Immature natural killer cell (primary cell): Measurements from ENCODE around the gene HOOK2. TPM values are rescaled to one million over a fixed set of nuclear protein-coding genes. Genes with fewer than 3 reads are reported as not detected.
"Not testable (repeated sequence)": the region's sequence is repeated elsewhere in the genome, so short reads cannot be mapped to it uniquely, and the experiment has no call there.

Source experiments
- DNase-seq, 3 donors: peaks; one replicate each; pipeline ENCODE4 v3.0.0; 2022; ENCODE audit warnings: mixed read lengths in 1 of 3
- H3K27ac Mint-ChIP-seq, 6 donors: one replicate each; pipeline ENCODE4 v1.8.0; 2020; ENCODE audit warnings: mixed read lengths in 6 of 6, mild to moderate bottlenecking in 5 of 6, inconsistent platforms in 4 of 6, moderate library complexity in 3 of 6
- H3K27me3 Mint-ChIP-seq, 3 donors: one replicate each; pipeline ENCODE4 v1.8.0; 2020 to 2021; ENCODE audit warnings: low read depth in 3 of 3, mild to moderate bottlenecking in 3 of 3, mixed read lengths in 3 of 3, moderate library complexity in 3 of 3, inconsistent platforms in 1 of 3
- H3K36me3 Mint-ChIP-seq, 3 donors: one replicate each; pipeline ENCODE4 v1.8.0; 2020; ENCODE audit warnings: mixed read lengths in 3 of 3, inconsistent platforms in 2 of 3, mild to moderate bottlenecking in 2 of 3
- H3K4me1 Mint-ChIP-seq, 2 donors: one replicate each; pipeline ENCODE4 v1.8.0; 2020; ENCODE audit warnings: inconsistent platforms in 2 of 2, mild to moderate bottlenecking in 2 of 2, mixed read lengths in 2 of 2, moderate library complexity in 1 of 2
- H3K4me3 Mint-ChIP-seq, 5 donors: one replicate each; pipeline ENCODE4 v1.8.0; 2020; ENCODE audit warnings: mild to moderate bottlenecking in 5 of 5, mixed read lengths in 5 of 5, inconsistent platforms in 3 of 5, moderate library complexity in 3 of 5
- H3K9me3 Mint-ChIP-seq, 6 donors: one replicate each; pipeline ENCODE4 v1.8.0; 2020; ENCODE audit warnings: mild to moderate bottlenecking in 6 of 6, mixed read lengths in 6 of 6, inconsistent platforms in 4 of 6, moderate library complexity in 3 of 6
- polyA plus RNA-seq, 3 donors: library from polyadenylated mRNA; unstranded; fragments of 300-500 nt; fragmentation: Illumina TruSeq; gene quantifications; one replicate each; pipeline ENCODE4 v1.2.3, GENCODE V29; 2021

Gene HOOK2
- polyA plus RNA-seq = 1 to 10 TPM in 2 of 3 donors, not detected in 1; 2.1 to 2.5 TPM

- Mint-ChIP-seq H3K4me1 (peaks cover 20 to 23% of the 10 kb centered on the region in 2 donors), H3K4me3 (peak within 1 kb of the TSS; percentile 65 to 75 (median 74)), H3K27me3 (peaks cover 3 to 9% (median 8%) of the 10 kb centered on the region in 3 donors), H3K36me3 (no peaks in the 10 kb centered on the region), H3K27ac (peak within 1 kb of the TSS; percentile 53 to 82 (median 68)), H3K9me3 (no peaks in the 10 kb centered on the region)
- DNase-seq = no peak
Measured at GRCh38 chr19:12774588-12775555, at the start of gene HOOK2. Gene HOOK2, minus strand, starts transcription at chr19:12775552. Its CDS starts 103 bp downstream, at chr19:12775449.

- no peak for DNase-seq
- Mint-ChIP-seq H3K4me1 (peaks cover 4 to 7% of the 10 kb centered on the region in 2 donors), H3K4me3 (no peak overlapping the region), H3K36me3 (no peaks in the 10 kb centered on the region), H3K27me3 (peaks cover 0 to 7% (median 5%) of the 10 kb centered on the region in 3 donors), H3K9me3 (no peaks in the 10 kb centered on the region), H3K27ac (no peak overlapping the region)
Measured at GRCh38 chr19:12821761-12822160, 46.4 kb upstream of the HOOK2 start.

GRCh38 chr19:12817810-12818209, 42.5 kb upstream of the HOOK2 start:
- not testable (repeated sequence) for DNase-seq, H3K27ac Mint-ChIP-seq, H3K4me1 Mint-ChIP-seq, H3K27me3 Mint-ChIP-seq, H3K9me3 Mint-ChIP-seq, H3K36me3 Mint-ChIP-seq, H3K4me3 Mint-ChIP-seq

- H3K4me3 Mint-ChIP-seq = not testable (repeated sequence)
Measured at GRCh38 chr19:12817188-12817587, 41.8 kb upstream of the HOOK2 start.

GRCh38 chr19:12815088-12815487, 39.7 kb upstream of the HOOK2 start:
- Mint-ChIP-seq H3K9me3 (no peaks in the 10 kb centered on the region), H3K27me3 (peaks cover 0 to 1% (median 0%) of the 10 kb centered on the region in 3 donors), H3K4me3 (no peak overlapping the region), H3K36me3 (peaks cover 0 to 9% (median 0%) of the 10 kb centered on the region in 3 donors), H3K27ac (no peak overlapping the region), H3K4me1 (no peaks in the 10 kb centered on the region)
- no peak for DNase-seq

More at GRCh38 chr19:12817188-12817587, 41.8 kb upstream of the HOOK2 start:
- not testable (repeated sequence) for H3K9me3 Mint-ChIP-seq, H3K27ac Mint-ChIP-seq, H3K36me3 Mint-ChIP-seq, H3K27me3 Mint-ChIP-seq, DNase-seq, H3K4me1 Mint-ChIP-seq

GRCh38 chr19:12806242-12807081, 31.1 kb upstream of the HOOK2 start, which contains the start of gene RNASEH2A:
Gene RNASEH2A, plus strand, starts transcription at chr19:12806584. Its CDS starts 90 bp downstream, at chr19:12806674.
- Mint-ChIP-seq H3K9me3 (no peaks in the 10 kb centered on the region), H3K36me3 (peaks cover 0 to 4% (median 4%) of the 10 kb centered on the region in 3 donors), H3K27ac (peak within 1 kb of the TSS; percentile 81 to 94 (median 86)), H3K4me3 (peak within 1 kb of the TSS; percentile 90 to 96 (median 92)), H3K4me1 (peaks cover 20 to 23% of the 10 kb centered on the region in 2 donors), H3K27me3 (peaks cover 5 to 8% (median 5%) of the 10 kb centered on the region in 3 donors)
- DNase-seq = peak; percentile 82 to 83 (median 82)

- no peak for DNase-seq
- no peak overlapping the region for H3K4me3 Mint-ChIP-seq
- H3K4me1 Mint-ChIP-seq = peaks cover 31% of the 10 kb centered on the region in 2 donors
- no peaks in the 10 kb centered on the region for H3K9me3 Mint-ChIP-seq
- H3K27me3 Mint-ChIP-seq = peaks cover 5 to 8% (median 5%) of the 10 kb centered on the region in 3 donors
- H3K27ac Mint-ChIP-seq = no peak overlapping the region
- peaks cover 0 to 4% (median 0%) of the 10 kb centered on the region in 3 donors for H3K36me3 Mint-ChIP-seq
Measured at GRCh38 chr19:12804051-12804450, 28.7 kb upstream of the HOOK2 start.

- H3K9me3 Mint-ChIP-seq = no peaks in the 10 kb centered on the region
- no peaks in the 10 kb centered on the region for H3K36me3 Mint-ChIP-seq
Measured at GRCh38 chr19:12802267-12803106, 27.1 kb upstream of the HOOK2 start.

GRCh38 chr19:12801466-12802266, 26.3 kb upstream of the HOOK2 start, which contains the start of the genes PRDX2 and THSD8:
Gene PRDX2, minus strand, starts transcription at chr19:12801800. Its CDS starts 539 bp downstream, at chr19:12801261.
Gene THSD8, plus strand, starts transcription at chr19:12802069. Its CDS starts 3 bp downstream, at chr19:12802072.
- Mint-ChIP-seq H3K4me3 (peak within 1 kb of the TSS; percentile 75 to 87 (median 80)), H3K27ac (peak within 1 kb of the TSS in 3 of 6 donors; percentile 7 to 79 (median 71)), H3K9me3 (no peaks in the 10 kb centered on the region), H3K36me3 (no peaks in the 10 kb centered on the region), H3K27me3 (peaks cover 5 to 8% (median 7%) of the 10 kb centered on the region in 3 donors), H3K4me1 (peaks cover 25% of the 10 kb centered on the region in 2 donors)
- DNase-seq = peak; percentile 61 to 78 (median 65)

More at GRCh38 chr19:12802267-12803106, 27.1 kb upstream of the HOOK2 start:
- Mint-ChIP-seq H3K4me1 (peaks cover 31% of the 10 kb centered on the region in 2 donors), H3K4me3 (peak overlapping the region; percentile 75 to 87 (median 80)), H3K27me3 (peaks cover 5 to 8% (median 7%) of the 10 kb centered on the region in 3 donors), H3K27ac (peak overlapping the region in 2 of 6 donors; percentile 71 to 79)
- DNase-seq = no peak

- Mint-ChIP-seq H3K4me1 (peaks cover 25% of the 10 kb centered on the region in 2 donors), H3K27ac (peak overlapping the region in 3 of 6 donors; percentile 7 to 50 (median 24)), H3K36me3 (no peaks in the 10 kb centered on the region), H3K4me3 (peak overlapping the region; percentile 75 to 87 (median 80)), H3K9me3 (no peaks in the 10 kb centered on the region), H3K27me3 (peaks cover 6 to 9% (median 8%) of the 10 kb centered on the region in 3 donors)
- no peak for DNase-seq
Measured at GRCh38 chr19:12800923-12801465, 25.6 kb upstream of the HOOK2 start.

GRCh38 chr19:12800466-12800770, 25.1 kb upstream of the HOOK2 start:
- H3K9me3 Mint-ChIP-seq = no peaks in the 10 kb centered on the region
- DNase-seq = no peak
- peaks cover 27 to 28% of the 10 kb centered on the region in 2 donors for H3K4me1 Mint-ChIP-seq
- H3K27ac Mint-ChIP-seq = no peak overlapping the region
- no peaks in the 10 kb centered on the region for H3K36me3 Mint-ChIP-seq
- H3K4me3 Mint-ChIP-seq = peak overlapping the region; percentile 75 to 87 (median 80)
- H3K27me3 Mint-ChIP-seq = peaks cover 4 to 9% (median 8%) of the 10 kb centered on the region in 3 donors
